ENCODE data around the gene HS3ST4.

The HS3ST4 gene

DNA sequence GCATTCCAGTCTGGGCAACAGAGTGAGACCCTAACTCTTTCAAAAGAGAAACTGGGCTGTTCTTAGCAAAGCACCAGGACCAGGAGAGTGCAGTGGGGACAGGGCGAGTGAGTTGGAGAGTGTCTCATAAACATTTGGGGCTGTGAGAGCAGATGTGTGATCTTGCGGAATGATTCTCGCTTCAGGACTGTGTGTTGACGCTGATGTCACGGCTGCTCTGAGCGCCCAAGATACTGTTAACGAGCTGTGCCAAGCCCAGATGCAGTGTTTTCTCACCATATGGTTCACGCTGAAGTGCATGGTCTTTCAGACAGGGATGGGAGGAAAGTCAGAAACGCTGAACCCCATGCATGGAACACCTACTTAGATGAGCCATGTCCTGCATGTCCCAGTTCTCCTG is 438.2 kb downstream of the HS3ST4 start:
- Histone ChIP-seq H3K27ac (ENCODE audit: low read length) (no peak overlapping the region), H3K9me3 (ENCODE audit: insufficient read depth, low read depth, low read length) (no peaks in the 10 kb centered on the region)

DNA sequence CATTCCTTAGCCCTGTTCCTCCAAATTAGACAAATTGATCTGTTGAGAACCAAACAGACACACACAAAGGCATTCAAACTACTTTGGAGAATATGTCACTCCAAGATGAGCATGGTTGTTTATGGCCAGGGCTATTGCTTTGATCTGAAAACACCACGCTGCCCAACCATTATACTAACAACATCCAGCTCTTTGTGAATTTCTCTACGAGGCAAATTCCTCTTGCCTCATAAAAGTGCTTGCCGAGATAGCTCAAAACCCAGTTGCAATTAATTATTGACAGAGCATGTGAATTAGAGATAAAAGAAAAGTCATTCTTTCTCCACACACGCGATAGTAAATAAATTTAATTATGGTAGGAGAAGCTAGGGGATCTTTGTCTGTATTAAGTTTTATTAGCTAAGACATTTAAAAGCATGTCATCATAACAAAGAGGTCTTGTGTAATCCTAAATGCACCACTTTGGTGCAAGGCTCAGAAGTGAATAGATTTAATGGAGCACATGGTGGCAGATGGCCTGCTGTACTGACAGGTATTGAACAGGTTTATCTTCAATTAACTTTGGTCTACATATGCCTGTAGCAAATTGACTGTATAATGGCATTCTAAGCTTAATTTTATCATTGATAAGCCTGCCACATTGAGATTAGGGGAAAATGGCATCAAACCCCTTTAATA is 441.8 kb downstream of the HS3ST4 start:
- no peaks in the 10 kb centered on the region for H3K9me3 ChIP-seq (ENCODE audit: insufficient read depth, low read depth, low read length)
- H3K36me3 ChIP-seq (ENCODE audit: insufficient read depth, low read depth, low read length) = no peaks in the 10 kb centered on the region
- H3K4me3 ChIP-seq (ENCODE audit: low read length) = no peak overlapping the region
- peaks cover 11% of the 10 kb centered on the region; the same call in 1 of the 2 replicates for H3K4me1 ChIP-seq (ENCODE audit: insufficient read depth, low read length)
- H3K27me3 ChIP-seq (ENCODE audit: insufficient read depth, low read length) = no peaks in the 10 kb centered on the region
- no peak overlapping the region for H3K9ac ChIP-seq (ENCODE audit: low read depth, low read length)
- H3K27ac ChIP-seq (ENCODE audit: low read length) = no peak overlapping the region

More for the DNA sequence above, 438.2 kb downstream of the HS3ST4 start:
- Histone ChIP-seq H3K27me3 (ENCODE audit: insufficient read depth, low read length) (no peaks in the 10 kb centered on the region), H3K36me3 (ENCODE audit: insufficient read depth, low read depth, low read length) (no peaks in the 10 kb centered on the region), H3K9ac (ENCODE audit: low read depth, low read length) (no peak overlapping the region), H3K4me3 (ENCODE audit: low read length) (no peak overlapping the region), H3K4me1 (ENCODE audit: insufficient read depth, low read length) (peaks cover 11% of the 10 kb centered on the region; the same call in 1 of the 2 replicates)

- Histone ChIP-seq H3K9me3 (ENCODE audit: insufficient read depth, low read depth, low read length) (no peaks in the 10 kb centered on the region), H3K27ac (ENCODE audit: low read length) (no peak overlapping the region), H3K27me3 (ENCODE audit: insufficient read depth, low read length) (no peaks in the 10 kb centered on the region), H3K4me3 (ENCODE audit: low read length) (no peak overlapping the region), H3K9ac (ENCODE audit: low read depth, low read length) (no peak overlapping the region), H3K36me3 (ENCODE audit: insufficient read depth, low read depth, low read length) (no peaks in the 10 kb centered on the region), H3K4me1 (ENCODE audit: insufficient read depth, low read length) (peaks cover 11% of the 10 kb centered on the region; the same call in 1 of the 2 replicates)
Observed at GRCh38 chr16:26134588-26134987, 442.8 kb downstream of the HS3ST4 start.

DNA sequence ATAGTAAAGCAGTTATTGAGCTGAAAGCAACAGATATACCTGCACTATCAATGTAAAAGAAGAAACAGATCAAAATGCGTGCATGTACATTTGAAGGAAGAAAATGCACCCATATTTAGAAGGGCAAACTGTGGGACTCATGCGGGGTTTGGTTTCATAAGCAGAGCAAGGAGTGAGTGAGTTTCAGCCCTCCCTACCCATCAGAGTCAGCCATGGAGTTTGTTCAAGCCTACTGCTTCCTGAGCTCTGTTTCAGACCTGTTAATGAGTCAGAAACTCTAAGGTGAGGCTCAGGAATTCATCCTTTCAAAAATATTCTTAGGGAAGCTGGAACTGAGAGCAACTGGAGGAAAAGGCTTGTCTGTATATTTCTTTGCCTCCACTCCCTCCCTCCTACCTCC is 446.2 kb downstream of the HS3ST4 start:
- H3K4me3 ChIP-seq (ENCODE audit: low read length) = no peak overlapping the region
- H3K36me3 ChIP-seq (ENCODE audit: insufficient read depth, low read depth, low read length) = no peaks in the 10 kb centered on the region
- peaks cover 4% of the 10 kb centered on the region; the same call in 1 of the 2 replicates for H3K4me1 ChIP-seq (ENCODE audit: insufficient read depth, low read length)
- no peak overlapping the region for H3K9ac ChIP-seq (ENCODE audit: low read depth, low read length)
- H3K27ac ChIP-seq (ENCODE audit: low read length) = no peak overlapping the region
- H3K27me3 ChIP-seq (ENCODE audit: insufficient read depth, low read length) = no peaks in the 10 kb centered on the region
- no peaks in the 10 kb centered on the region for H3K9me3 ChIP-seq (ENCODE audit: insufficient read depth, low read depth, low read length)

- no peak overlapping the region for H3K27ac ChIP-seq (ENCODE audit: low read length)
- no peaks in the 10 kb centered on the region for H3K36me3 ChIP-seq (ENCODE audit: insufficient read depth, low read depth, low read length)
- no peaks in the 10 kb centered on the region for H3K27me3 ChIP-seq (ENCODE audit: insufficient read depth, low read length)
- H3K4me1 ChIP-seq (ENCODE audit: insufficient read depth, low read length) = peaks cover 4% of the 10 kb centered on the region; the same call in 1 of the 2 replicates
- no peaks in the 10 kb centered on the region for H3K9me3 ChIP-seq (ENCODE audit: insufficient read depth, low read depth, low read length)
- H3K4me3 ChIP-seq (ENCODE audit: low read length) = no peak overlapping the region
- no peak overlapping the region for H3K9ac ChIP-seq (ENCODE audit: low read depth, low read length)
Observed at GRCh38 chr16:26139091-26139490, 447.3 kb downstream of the HS3ST4 start.

- H3K9ac ChIP-seq (ENCODE audit: low read depth, low read length) = no peak overlapping the region
- peaks cover under 1% of the 10 kb centered on the region; the same call in 1 of the 2 replicates for H3K4me1 ChIP-seq (ENCODE audit: insufficient read depth, low read length)
- H3K27ac ChIP-seq (ENCODE audit: low read length) = no peak overlapping the region
- H3K9me3 ChIP-seq (ENCODE audit: insufficient read depth, low read depth, low read length) = no peaks in the 10 kb centered on the region
- no peaks in the 10 kb centered on the region for H3K27me3 ChIP-seq (ENCODE audit: insufficient read depth, low read length)
- H3K36me3 ChIP-seq (ENCODE audit: insufficient read depth, low read depth, low read length) = no peaks in the 10 kb centered on the region
- no peak overlapping the region for H3K4me3 ChIP-seq (ENCODE audit: low read length)
Observed at GRCh38 chr16:26139884-26140283, 448.1 kb downstream of the HS3ST4 start.

DNA sequence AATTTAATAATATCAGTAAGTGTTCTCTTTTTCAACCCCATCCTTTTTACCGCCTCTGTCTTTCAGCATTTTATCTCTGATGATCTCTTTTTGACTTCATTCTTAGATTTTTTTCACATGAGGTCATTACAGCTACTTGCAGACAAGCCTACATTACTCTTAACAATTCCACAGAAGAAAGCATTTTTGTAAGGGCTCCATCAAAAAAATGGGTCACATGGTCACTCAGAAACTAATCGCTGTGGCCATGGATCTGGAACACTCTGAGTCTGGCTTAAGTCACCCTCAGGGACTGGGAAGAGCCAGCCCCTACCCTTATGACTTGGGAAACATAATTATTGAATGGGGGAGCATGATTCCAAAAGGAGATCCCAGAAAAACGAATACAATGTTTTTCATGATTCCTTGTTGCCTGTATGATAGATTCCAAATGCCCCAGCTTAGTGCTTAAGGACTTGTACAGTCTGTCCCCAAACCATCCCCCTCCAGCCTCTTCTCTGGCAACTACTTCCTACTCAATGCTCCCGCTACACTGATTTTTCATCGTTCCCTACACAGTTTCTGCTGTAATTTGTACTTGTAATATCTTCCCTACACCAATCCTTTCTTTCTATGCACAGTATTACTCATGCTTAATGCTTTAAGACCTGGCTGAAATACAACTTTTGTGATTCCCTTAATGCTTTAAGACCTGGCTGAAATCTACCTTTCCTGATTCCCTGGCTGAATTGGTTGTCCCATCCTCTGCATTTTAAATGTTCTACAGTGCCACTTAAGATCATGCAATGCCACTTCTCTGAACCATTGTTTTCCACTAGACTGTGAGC is 457.8 kb downstream of the HS3ST4 start:
- no peak overlapping the region for H3K27ac ChIP-seq (ENCODE audit: low read length)
- H3K9me3 ChIP-seq (ENCODE audit: insufficient read depth, low read depth, low read length) = no peaks in the 10 kb centered on the region
- H3K4me1 ChIP-seq (ENCODE audit: insufficient read depth, low read length) = peaks cover 10% of the 10 kb centered on the region; the same call in 1 of the 2 replicates
- H3K36me3 ChIP-seq (ENCODE audit: insufficient read depth, low read depth, low read length) = no peaks in the 10 kb centered on the region
- H3K27me3 ChIP-seq (ENCODE audit: insufficient read depth, low read length) = no peaks in the 10 kb centered on the region
- H3K4me3 ChIP-seq (ENCODE audit: low read length) = no peak overlapping the region
- no peak overlapping the region for H3K9ac ChIP-seq (ENCODE audit: low read depth, low read length)

DNA sequence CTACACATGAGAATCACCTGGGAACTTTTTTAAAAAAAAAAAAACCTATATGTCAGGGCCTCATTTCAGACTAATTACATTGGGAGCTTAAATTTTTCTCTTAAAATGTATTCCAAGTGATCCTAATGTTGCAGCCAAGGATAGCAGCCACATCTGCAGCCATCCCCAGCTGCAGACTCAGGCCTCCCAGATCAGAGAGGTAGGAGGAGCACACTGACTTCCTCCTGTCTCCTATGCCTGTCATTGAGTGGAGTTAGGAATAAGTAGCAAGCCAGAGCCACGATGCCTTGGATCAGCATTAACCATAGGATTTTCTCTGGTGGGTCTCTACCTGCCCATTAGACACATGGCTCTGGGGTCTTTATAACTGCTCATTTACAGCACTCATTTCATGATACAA is 463.5 kb downstream of the HS3ST4 start:
- no peaks in the 10 kb centered on the region for H3K27me3 ChIP-seq (ENCODE audit: insufficient read depth, low read length)
- no peaks in the 10 kb centered on the region for H3K9me3 ChIP-seq (ENCODE audit: insufficient read depth, low read depth, low read length)
- no peaks in the 10 kb centered on the region for H3K36me3 ChIP-seq (ENCODE audit: insufficient read depth, low read depth, low read length)
- H3K27ac ChIP-seq (ENCODE audit: low read length) = no peak overlapping the region
- no peaks in the 10 kb centered on the region; the same call in 1 of the 2 replicates for H3K4me1 ChIP-seq (ENCODE audit: insufficient read depth, low read length)
- H3K4me3 ChIP-seq (ENCODE audit: low read length) = no peak overlapping the region
- H3K9ac ChIP-seq (ENCODE audit: low read depth, low read length) = no peak overlapping the region

DNA sequence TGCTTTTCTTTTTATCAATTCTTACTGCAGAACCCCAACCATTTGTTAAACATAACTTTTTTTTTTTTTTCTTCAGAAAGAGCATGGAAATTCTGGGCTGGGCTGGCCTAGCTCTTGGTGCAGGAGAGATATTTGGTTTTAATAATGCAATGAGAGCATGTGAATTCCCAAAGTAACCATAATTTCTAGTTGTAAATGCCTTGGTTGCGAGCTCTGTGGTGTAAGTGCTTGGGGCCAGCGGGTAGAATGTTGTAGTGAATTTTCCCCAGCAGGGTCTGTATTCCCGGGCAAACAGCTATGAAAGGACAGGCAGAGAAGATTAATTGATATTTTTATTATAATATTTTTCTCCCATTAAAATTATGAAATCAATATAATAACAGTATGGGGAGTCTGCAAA is 465.6 kb downstream of the HS3ST4 start:
- Histone ChIP-seq H3K9me3 (ENCODE audit: insufficient read depth, low read depth, low read length) (no peaks in the 10 kb centered on the region), H3K27ac (ENCODE audit: low read length) (no peak overlapping the region), H3K27me3 (ENCODE audit: insufficient read depth, low read length) (no peaks in the 10 kb centered on the region), H3K4me3 (ENCODE audit: low read length) (no peak overlapping the region), H3K4me1 (ENCODE audit: insufficient read depth, low read length) (no peaks in the 10 kb centered on the region; the same call in 1 of the 2 replicates), H3K9ac (ENCODE audit: low read depth, low read length) (no peak overlapping the region), H3K36me3 (ENCODE audit: insufficient read depth, low read depth, low read length) (no peaks in the 10 kb centered on the region)

DNA sequence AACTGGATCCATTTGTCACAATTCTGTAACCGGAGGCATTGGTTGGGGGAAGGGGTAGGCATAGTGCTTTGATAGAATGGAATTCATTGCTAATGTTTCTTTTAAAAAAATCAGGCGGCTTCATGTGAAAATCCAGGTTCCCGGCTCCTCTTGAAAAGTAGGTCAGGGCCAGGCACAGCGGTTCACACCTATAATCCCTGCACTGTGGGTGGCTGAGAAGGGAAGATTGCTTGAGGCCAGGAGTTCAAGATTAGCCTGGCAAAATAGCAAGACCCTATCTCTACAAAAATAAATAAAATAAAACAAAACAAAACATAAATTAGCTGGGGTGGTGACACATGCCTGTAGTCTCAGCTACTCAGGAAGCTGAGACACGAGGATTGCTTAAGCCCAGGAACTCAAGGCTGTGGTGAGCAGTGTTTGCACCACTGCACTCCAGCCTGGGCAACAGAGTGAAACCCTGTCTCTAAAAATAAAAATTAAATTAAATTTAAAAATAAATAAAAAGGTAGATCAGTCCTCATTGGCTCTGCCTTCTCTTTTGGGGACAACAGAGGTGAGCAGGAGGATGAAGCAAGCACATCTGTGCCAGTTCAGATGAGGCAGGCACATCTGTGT is 466.5 kb downstream of the HS3ST4 start:
- no peaks in the 10 kb centered on the region for H3K36me3 ChIP-seq (ENCODE audit: insufficient read depth, low read depth, low read length)
- H3K9ac ChIP-seq (ENCODE audit: low read depth, low read length) = no peak overlapping the region
- H3K4me1 ChIP-seq (ENCODE audit: insufficient read depth, low read length) = no peaks in the 10 kb centered on the region; the same call in 1 of the 2 replicates
- no peak overlapping the region for H3K4me3 ChIP-seq (ENCODE audit: low read length)
- H3K27ac ChIP-seq (ENCODE audit: low read length) = no peak overlapping the region
- H3K27me3 ChIP-seq (ENCODE audit: insufficient read depth, low read length) = no peaks in the 10 kb centered on the region
- no peaks in the 10 kb centered on the region for H3K9me3 ChIP-seq (ENCODE audit: insufficient read depth, low read depth, low read length)

GRCh38 chr16:26161461-26162180 is 469.9 kb downstream of the HS3ST4 start:
- Histone ChIP-seq H3K36me3 (ENCODE audit: insufficient read depth, low read depth, low read length) (no peaks in the 10 kb centered on the region), H3K9ac (ENCODE audit: low read depth, low read length) (no peak overlapping the region), H3K27me3 (ENCODE audit: insufficient read depth, low read length) (no peaks in the 10 kb centered on the region), H3K27ac (ENCODE audit: low read length) (no peak overlapping the region), H3K4me3 (ENCODE audit: low read length) (no peak overlapping the region), H3K4me1 (ENCODE audit: insufficient read depth, low read length) (no peaks in the 10 kb centered on the region), H3K9me3 (ENCODE audit: insufficient read depth, low read depth, low read length) (no peaks in the 10 kb centered on the region)

Data from iPS-20b (cell line).